ENCODE results near the gene FCRLB.
"Not testable (repeated sequence)": the region's sequence is repeated elsewhere in the genome, so short reads cannot be mapped to it uniquely, and the experiment has no call there.

FCRLB gene

DNA sequence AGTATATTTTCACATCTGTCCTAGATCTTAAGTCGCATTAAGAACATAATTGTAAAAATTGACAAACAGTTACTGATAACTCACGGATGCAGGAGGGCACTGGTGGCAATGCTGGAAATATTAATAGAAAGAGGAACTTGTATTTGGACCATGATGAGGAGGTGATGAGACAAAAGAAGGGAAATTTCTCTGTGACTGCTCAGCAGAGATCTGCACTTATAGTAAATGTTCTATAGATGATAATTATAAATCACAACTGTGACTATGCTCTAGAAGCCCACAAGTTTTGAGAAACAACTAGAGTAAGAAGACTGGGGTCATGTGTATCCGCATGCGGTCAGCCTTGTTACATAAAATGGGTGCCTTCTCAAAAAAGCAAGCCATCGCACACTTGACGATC, 19.6 kb downstream of the FCRLB start:
- DNase-seq (ENCODE audit: low spot score) = no peak

DNA sequence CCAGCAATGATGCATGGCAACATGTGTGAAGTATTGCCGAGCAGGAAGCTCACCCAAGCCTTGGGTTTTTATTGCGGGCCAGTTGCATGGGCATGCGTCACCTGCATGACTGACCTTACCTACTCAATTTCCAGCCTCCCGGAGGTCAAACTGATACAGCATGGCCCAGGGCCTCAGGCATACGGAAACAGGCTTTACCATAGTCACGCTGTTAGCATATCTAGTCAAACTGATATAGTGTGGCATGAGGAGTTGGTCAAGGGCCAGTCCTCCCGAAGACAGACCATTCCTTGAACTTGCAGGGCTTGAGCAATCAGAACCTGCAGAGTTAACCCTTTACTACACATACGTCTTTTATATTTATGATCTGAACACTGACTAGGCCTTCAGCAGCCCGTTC, 21.9 kb downstream of the FCRLB start:
- DNase-seq (ENCODE audit: low spot score) = no peak

- DNase-seq (ENCODE audit: low spot score) = no peak
Observed at GRCh38 chr1:161747801-161748200, 26.5 kb downstream of the FCRLB start.

DNA sequence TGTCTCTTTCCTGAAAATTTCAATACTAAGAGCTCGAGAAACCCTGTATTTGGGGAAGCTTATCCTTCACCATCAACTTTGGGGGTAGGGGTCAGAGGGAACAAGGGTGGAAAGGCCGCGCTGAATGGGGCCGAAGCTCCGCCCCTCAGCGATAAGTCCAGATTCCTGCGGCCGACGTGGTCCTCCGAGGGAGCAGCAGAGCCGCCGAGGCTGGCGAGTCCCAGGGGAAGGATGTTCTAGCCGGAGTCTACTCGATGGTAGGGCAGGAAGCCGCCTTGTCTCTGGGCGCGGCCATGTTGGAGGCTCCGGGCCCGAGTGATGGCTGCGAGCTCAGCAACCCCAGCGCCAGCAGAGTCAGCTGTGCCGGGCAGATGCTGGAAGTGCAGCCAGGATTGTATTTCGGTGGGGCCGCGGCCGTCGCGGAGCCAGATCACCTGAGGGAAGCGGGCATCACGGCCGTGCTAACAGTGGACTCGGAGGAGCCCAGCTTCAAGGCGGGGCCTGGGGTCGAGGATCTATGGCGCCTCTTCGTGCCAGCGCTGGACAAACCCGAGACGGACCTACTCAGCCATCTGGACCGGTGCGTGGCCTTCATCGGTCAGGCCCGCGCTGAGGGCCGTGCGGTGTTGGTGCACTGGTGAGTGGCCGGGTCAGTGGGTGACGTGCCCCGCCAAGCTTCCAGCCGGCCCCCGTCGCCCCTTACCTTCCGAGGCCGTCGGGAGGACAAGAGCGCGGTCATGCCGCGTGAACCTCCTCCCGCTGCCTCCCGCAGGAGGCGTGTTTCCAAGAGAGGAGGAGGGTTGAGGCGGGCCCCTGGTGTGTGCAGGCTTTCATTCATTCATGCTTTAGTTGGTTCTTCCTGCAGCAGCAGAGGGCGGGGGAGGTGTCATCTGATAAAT, 28.4 kb downstream of the FCRLB start, which contains the start of gene DUSP12:
Gene DUSP12, plus strand, starts transcription at position 278 of the 899 bp plus-strand sequence. Its CDS starts 16 bp downstream, at position 294.
- peak; percentile 86 for DNase-seq (ENCODE audit: low spot score)

- DNase-seq (ENCODE audit: low spot score) = peak; percentile 63
Observed at GRCh38 chr1:161763522-161764098, 42.3 kb downstream of the FCRLB start.

GRCh38 chr1:161766102-161766981, 45.0 kb downstream of the FCRLB start, which contains the start of gene ATF6:
TSS of gene ATF6 (plus strand) at chr1:161766320. CDS start at chr1:161766361, 41 bp downstream.
- peak; percentile 79 for DNase-seq (ENCODE audit: low spot score)

DNA sequence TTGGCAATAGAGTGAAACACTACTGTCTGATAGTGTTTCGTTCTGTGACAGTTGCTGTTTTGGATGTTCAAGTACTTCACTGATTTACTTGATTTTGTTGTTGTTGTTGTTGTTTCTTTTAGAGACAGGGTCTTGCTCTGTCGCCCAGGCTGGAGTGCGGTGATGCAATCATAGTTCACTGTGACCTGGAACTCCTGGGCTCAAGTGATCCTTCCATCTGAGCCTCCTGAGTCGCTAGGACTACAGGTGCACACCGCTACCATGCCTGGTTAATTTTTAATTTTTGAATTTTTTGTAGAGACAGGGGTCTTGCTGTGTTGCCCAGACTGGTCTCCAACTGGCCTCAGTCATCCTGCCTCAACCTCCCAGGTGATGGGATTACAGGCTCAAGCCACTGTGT, 47.1 kb downstream of the FCRLB start:
- no peak for DNase-seq (ENCODE audit: low spot score)

DNA sequence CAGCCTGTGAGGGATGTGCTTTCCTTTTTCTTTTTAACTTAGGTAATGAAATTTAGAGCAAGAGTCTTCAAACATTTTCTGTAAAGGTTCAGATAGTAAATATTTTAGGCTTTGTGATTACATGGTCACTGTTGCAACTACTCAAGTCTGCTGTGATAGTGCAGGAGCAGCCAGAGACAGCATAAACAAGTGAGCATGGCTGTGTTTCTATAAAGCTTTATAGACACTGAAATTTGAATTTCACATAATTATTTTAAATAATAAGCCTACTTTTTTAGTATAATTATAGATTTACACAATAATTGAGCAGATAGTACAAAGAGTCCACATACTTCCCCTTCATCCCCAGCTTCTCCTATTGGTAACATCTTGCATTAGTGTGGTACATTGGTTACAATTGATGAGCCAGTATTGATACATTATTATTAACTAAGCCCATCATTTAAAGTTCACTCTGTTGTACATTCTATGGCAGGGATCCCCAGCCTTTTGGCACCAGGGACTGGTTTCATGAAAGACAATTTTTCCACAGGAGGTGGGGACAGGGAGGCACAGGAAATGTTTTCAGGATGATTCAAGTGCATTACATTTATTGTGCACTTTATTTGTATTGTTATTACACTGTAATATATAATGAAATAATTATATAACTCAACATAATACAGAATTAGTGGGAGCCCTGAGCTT, 47.8 kb downstream of the FCRLB start:
- DNase-seq (ENCODE audit: low spot score) = no peak

DNA sequence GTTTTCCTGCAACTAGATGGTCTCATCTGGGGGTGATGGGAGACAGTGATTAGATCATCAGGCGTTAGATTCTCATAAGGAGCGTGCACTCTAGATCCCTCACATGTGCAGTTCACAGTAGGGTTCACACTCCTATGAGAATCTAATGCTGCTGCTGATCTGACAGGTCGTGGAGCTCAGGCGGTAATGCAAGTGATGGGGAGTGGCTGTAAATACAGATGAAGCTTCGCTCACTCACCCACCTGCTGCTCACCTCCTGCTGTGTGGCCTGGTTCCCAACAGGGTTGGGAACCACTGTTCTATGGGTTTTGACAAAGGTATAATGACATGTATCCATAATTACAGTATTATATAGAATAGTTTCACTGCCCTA, 48.3 kb downstream of the FCRLB start:
- not testable (repeated sequence) for DNase-seq (ENCODE audit: low spot score)

GRCh38 chr1:161770250-161770649, 48.9 kb downstream of the FCRLB start:
- DNase-seq (ENCODE audit: low spot score) = no peak

GRCh38 chr1:161771161-161771560, 49.8 kb downstream of the FCRLB start:
- no peak for DNase-seq (ENCODE audit: low spot score)

DNA sequence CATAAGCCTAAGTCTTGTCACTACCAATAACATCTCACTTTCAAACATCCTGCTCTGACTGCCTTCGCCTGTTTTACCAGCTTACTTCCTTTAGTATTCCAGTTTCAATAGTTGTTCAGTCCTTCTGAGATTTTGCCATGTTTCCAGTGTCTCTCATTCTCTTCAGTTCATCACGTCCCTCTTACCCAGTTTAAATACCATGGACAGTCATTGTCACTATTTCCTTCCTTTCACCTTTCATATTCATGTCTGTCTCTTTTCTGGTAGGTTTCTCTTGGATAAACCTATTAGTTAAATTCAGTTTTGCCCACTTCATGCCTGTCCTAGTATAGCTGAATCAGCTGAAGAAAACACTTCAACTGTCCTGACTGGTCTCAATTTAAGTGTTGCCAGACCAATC, 50.6 kb downstream of the FCRLB start:
- DNase-seq (ENCODE audit: low spot score) = no peak

GRCh38 chr1:161772397-161772796, 51.1 kb downstream of the FCRLB start:
- no peak for DNase-seq (ENCODE audit: low spot score)

GRCh38 chr1:161773791-161774190, 52.4 kb downstream of the FCRLB start:
- DNase-seq (ENCODE audit: low spot score) = no peak

DNA sequence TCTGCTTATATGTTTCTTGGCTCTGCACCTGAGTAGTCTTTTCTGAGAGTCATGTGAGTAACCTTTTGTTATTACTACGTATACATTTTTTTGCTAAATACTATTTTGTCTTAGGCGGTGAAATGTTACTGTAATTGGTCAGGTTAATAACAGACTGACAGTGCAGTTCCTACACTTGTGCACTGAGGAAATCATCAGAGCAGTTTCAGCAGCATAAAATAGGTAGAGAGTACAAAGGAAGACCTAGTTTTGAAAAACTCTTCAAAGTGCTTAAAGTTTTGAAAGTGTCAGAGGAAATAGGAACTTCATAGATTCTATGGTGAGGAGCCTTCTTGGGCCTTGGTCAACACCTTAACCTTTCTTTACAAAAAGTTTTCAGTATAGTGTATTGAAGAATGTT, 55.9 kb downstream of the FCRLB start:
- DNase-seq (ENCODE audit: low spot score) = no peak

Data from germinal center (tissue), 1 donor.